HG03025 (cell line): ENCODE measurements around the gene FNDC3B.
"Not testable (repeated sequence)": the region's sequence is repeated elsewhere in the genome, so short reads cannot be mapped to it uniquely, and the experiment has no call there.

ENCODE experiments used
- ATAC-seq: cut with Tn5 transposase; IDR thresholded peaks from one replicate; pipeline ENCODE4 v1.9.1; 2021; ENCODE audit warnings: mild to moderate bottlenecking, moderate library complexity; ENCODE audit not compliant: unreplicated experiment, low FRiP score

Gene FNDC3B

GRCh38 chr3:172343117-172343516, 303.7 kb downstream of the FNDC3B start:
- no peak for ATAC-seq

DNA sequence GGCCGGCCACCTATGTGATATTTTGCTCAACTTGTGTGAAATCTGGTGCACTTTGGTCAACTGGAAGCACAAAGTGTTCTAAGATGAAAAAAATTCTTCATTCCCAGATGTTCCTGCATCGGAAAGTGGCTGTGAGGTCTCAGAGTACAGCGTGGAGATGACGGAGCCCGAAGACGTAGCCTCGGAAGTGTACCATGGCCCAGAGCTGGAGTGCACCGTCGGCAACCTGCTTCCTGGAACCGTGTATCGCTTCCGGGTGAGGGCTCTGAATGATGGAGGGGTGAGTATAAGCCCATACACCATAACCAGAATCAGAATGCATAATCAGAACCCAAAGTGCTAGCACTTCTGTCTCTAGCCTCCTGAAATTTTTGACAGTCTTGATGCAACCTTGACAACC, 304.6 kb downstream of the FNDC3B start:
- no peak for ATAC-seq

- no peak for ATAC-seq
These were observed 306.8 kb downstream of the FNDC3B start for GRCh38 chr3:172346161-172346560.

- ATAC-seq, result no peak
These were observed 308.7 kb downstream of the FNDC3B start for GRCh38 chr3:172347895-172348679.

- no peak for ATAC-seq
These were observed 312.6 kb downstream of the FNDC3B start for GRCh38 chr3:172351895-172352466.

GRCh38 chr3:172352786-172353185, 313.4 kb downstream of the FNDC3B start:
- ATAC-seq, result no peak

- no peak for ATAC-seq
These were observed 315.6 kb downstream of the FNDC3B start for GRCh38 chr3:172354931-172355499.

DNA sequence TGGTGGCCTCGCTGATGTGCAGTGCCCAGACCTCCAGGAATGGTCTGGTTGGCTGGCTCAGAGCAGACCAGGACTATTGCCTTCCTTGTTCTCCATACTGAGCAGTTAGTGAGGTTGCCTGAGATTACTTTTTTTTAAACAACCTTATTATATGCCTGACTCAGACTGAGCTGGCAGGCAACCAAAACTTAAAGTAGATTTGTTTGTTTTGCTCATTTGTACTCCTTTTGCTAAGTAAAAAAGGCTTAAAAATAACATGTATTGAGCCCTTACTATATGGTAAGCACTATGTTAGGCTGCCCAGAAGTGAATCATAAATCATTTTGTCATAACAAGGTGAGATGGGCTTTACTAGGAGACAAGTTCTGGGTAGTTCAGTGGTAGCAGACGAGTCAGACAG, 316.5 kb downstream of the FNDC3B start:
- no peak for ATAC-seq

- no peak for ATAC-seq
These were observed 317.0 kb downstream of the FNDC3B start for GRCh38 chr3:172356427-172356826.

DNA sequence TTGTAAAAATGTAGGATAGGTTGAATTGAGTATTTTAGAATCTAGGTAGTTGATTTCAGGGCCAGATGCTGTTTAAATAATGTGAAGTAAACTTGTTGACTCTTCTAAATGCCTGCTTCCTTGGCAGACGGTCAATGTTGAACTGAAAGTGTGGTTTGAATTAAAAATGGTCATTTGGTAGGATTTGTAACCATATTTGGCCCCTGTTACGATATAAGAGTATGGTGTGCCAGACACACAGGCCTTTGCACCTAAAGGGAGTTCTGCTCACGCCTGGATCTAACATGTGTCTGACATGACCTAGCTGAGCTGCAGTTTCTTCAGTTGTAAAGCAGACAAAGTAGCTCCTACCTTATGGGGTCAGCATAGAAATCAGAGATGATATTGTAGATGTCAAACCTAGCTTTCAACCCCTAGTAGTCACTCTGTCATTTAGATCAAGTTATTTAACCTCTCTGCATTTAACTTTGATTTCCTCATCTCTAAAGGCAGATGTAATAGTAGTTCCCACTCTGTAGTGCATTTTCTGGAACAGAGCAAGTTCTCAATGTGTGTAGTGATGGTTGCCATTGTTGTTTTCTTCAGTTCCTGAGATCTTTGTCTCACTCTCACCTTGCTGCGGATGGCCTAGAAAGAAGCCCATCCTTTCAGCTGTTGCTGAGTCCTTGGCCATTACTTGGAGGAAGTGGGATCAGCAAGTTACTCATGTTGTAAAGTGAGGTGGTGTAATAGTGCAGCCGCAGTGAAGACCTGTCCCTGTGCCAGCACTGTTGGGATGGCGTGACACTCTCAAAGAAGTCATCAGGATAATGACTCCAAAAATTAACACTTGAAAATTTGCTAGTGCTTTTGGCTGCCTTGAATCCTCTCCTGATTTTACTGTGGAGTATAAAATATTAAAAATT, 318.7 kb downstream of the FNDC3B start:
- no peak for ATAC-seq

GRCh38 chr3:172359231-172359630, 319.9 kb downstream of the FNDC3B start:
- no peak for ATAC-seq

- ATAC-seq, result no peak
These were observed 320.6 kb downstream of the FNDC3B start for GRCh38 chr3:172359996-172360395.

DNA sequence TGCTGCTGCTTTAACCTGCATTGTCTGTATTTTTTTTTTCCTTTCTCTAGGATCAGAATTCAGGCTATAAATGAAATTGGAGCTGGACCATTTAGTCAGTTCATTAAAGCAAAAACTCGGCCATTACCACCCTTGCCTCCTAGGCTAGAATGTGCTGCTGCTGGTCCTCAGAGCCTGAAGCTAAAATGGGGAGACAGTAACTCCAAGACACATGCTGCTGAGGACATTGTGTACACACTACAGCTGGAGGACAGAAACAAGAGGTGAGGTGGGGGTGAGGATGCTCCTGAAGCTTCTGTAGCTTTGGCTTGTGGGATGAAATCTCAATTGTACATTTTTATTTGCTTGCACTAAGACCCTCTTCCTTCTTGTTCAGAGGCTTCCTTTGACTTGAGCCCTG, 323.2 kb downstream of the FNDC3B start:
- no peak for ATAC-seq

- no peak for ATAC-seq
These were observed 325.1 kb downstream of the FNDC3B start for GRCh38 chr3:172364374-172365027.

GRCh38 chr3:172365028-172365567, 325.7 kb downstream of the FNDC3B start:
- no peak for ATAC-seq

DNA sequence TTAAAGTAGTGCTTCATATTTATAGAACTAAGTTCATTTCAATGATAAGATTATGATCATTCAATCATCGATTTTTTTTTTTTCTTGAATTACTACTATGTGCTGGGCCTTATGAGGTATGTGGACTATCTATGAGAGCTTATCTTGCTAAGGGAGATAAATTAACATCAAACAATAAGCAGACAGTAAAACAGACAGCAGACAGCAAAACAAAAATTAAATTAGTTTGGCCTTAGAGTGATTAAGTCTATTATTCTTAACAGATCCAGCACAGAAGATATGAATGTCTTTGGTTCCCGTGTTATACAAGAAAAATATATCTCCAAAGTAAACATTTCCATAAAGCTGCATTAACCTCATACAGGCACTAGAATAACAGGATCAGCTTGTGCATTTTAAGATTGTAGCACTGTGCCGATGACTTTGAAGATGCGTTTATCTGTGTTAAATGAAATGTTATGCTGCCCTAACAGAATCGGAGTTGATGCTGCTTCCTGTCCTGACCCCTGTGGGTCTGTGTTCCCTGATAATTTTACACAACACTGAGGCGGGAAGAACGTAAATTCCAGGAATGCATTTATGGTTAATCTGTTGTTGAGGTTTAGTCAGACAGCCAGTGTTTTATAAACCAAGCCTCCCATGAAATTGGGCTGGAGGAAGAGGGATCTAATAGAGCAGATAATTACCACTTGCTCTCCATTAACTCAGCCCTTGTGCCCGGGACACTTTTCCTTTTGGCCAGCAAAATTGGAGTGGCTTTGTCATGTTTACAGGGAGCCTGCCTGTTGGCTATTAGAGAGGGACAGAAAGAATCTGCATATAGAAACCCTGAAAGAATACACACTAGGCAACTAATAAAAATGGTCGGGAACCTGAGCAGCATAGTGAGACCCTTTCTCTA, 328.1 kb downstream of the FNDC3B start:
- ATAC-seq, result no peak

DNA sequence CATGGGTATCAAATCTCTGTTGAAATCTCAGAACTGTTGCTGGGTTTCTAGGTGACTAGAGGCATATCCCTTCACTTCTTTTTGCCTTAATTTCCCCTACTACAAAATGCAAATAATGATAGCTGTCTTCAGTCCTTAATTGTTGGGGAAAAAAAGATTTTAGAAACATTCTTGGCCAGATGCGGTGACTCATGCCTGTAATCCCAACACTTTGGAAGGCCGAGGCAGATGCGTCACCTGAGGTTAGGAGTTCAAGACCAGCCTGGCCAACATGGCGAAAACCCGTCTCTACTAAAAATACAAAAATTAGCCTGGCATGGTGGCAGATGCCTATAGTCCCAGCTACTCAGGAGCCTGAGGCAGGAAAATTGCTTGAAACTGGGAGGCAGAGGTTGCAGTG, 329.2 kb downstream of the FNDC3B start:
- not testable (repeated sequence) for ATAC-seq

DNA sequence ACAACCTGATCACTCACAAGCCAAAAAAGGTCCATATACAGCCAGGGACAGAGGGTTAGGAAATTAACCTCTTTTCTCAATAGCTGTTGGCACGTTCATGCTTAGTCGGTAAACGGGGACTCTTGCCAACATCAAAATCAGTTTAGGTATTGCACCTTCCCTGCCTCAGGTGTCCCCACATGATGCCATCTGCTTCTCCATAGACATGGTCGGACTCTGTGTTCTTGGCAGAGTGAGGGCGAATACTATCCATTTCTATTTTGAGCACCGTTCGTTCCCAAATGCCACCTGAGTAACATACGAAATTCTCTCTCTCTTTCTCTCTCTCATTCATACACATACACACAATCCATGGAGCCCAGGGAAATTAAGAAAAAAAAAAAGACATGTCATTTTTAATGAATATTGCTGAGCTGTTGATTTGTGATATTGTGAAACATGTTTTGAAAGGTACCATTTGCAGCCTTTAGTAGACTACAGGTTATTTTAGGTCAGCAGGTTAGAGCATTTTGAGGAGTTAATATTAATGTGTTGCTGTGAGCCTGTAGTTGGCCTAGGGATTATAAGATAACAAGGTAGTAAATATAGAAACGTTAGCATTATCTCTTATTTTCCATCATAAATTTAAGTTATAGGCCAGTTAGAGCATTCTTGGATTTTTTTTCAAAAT, 330.3 kb downstream of the FNDC3B start:
- no peak for ATAC-seq

- no peak for ATAC-seq
These were observed 331.0 kb downstream of the FNDC3B start for GRCh38 chr3:172370419-172370818.
